Transverse colon (tissue), 4 donors: ENCODE measurements around the gene CADM2.

ENCODE experiments used
- POLR2AphosphoS5 ChIP-seq, 3 donors: sonication (generic); formaldehyde crosslinking; IDR thresholded peaks; one replicate each; pipeline ENCODE4 v1.6.1; 2016; ENCODE audit warnings: antibody characterized with exemption in 3 of 3
- TF ChIP-seq, protein P1 (sequence below), 5 experiments: fragments of 200-600 bp in 3 of 5; fragments of 450-650 bp in 2 of 5; sonication (generic) in 3 of 5; IDR thresholded peaks; 1 replicate in 2 of 5; 2 replicates in 3 of 5; pipeline ENCODE4 v1.5.1; 2016 to 2017; ENCODE audit warnings: antibody characterized with exemption in 5 of 5, inconsistent platforms in 3 of 5, mild to moderate bottlenecking in 2 of 5, moderate library complexity in 1 of 5

DNA sequence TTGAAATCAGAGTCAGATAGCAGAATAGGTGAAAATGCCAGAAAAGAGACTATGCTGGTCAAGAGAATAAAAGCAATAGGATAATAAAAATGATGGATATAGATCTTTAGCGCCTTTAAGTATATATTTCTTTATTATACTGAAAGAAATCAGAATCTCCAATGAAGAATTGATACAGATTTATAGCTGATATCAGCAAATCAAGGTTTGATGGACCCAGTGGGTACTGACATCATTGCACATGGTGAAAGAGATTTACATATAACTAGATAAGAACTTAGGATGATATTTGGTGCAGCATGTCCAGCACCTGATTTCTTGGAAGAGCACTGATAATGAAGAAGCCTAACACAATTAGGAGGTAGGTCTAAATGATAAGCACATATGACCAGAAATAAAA, 18.2 kb downstream of the CADM2 start:
- TF ChIP-seq, protein P1, sequence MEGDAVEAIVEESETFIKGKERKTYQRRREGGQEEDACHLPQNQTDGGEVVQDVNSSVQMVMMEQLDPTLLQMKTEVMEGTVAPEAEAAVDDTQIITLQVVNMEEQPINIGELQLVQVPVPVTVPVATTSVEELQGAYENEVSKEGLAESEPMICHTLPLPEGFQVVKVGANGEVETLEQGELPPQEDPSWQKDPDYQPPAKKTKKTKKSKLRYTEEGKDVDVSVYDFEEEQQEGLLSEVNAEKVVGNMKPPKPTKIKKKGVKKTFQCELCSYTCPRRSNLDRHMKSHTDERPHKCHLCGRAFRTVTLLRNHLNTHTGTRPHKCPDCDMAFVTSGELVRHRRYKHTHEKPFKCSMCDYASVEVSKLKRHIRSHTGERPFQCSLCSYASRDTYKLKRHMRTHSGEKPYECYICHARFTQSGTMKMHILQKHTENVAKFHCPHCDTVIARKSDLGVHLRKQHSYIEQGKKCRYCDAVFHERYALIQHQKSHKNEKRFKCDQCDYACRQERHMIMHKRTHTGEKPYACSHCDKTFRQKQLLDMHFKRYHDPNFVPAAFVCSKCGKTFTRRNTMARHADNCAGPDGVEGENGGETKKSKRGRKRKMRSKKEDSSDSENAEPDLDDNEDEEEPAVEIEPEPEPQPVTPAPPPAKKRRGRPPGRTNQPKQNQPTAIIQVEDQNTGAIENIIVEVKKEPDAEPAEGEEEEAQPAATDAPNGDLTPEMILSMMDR (IDR thresholded peaks at IDR 0.05), result no peak
- no peak for TF ChIP-seq POLR2AphosphoS5 (IDR thresholded peaks at IDR 0.05)
